Keratinocyte (primary cell): ENCODE results near the gene CD2AP.

Experiments
- EZH2 ChIP-seq: IDR thresholded peaks from one replicate; pipeline ENCODE4 v1.6.1; 2012; ENCODE audit warnings: inconsistent platforms, mild to moderate bottlenecking, low read length, moderate library complexity
- TF ChIP-seq, protein P1 (sequence below), 3 experiments: IDR thresholded peaks in 1 of 3; conservative IDR thresholded peaks in 1 of 3; optimal IDR thresholded peaks in 1 of 3; 2 replicates in 2 of 3; 3 replicates in 1 of 3; pipeline versions ENCODE3 to v1.5.1; 2011; ENCODE audit warnings: low read length in 3 of 3, mild to moderate bottlenecking in 3 of 3, moderate library complexity in 2 of 3, control low read depth in 1 of 3, inconsistent platforms in 1 of 3; ENCODE audit not compliant: insufficient read depth in 2 of 3; ENCODE audit errors: extremely low read depth in 1 of 3

DNA sequence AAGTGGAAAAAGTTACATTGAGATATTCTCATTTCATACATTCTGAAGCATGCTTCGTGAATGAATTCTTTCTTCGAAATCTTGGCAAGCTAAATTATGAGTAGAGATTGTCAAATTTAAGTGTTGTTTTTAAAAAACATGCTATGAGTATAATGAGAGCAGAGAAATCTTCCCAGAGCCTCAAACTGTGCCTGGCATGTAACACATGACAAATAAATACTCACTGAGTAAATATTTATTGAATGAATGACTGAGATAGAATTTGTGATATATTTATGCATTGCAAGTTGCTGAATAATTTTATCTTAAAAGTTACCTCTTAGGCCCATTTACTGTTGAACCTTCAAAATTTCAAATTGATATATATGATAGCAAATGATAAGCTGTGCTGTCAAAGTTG, 24.7 kb upstream of the CD2AP start:
- TF ChIP-seq, protein P1, sequence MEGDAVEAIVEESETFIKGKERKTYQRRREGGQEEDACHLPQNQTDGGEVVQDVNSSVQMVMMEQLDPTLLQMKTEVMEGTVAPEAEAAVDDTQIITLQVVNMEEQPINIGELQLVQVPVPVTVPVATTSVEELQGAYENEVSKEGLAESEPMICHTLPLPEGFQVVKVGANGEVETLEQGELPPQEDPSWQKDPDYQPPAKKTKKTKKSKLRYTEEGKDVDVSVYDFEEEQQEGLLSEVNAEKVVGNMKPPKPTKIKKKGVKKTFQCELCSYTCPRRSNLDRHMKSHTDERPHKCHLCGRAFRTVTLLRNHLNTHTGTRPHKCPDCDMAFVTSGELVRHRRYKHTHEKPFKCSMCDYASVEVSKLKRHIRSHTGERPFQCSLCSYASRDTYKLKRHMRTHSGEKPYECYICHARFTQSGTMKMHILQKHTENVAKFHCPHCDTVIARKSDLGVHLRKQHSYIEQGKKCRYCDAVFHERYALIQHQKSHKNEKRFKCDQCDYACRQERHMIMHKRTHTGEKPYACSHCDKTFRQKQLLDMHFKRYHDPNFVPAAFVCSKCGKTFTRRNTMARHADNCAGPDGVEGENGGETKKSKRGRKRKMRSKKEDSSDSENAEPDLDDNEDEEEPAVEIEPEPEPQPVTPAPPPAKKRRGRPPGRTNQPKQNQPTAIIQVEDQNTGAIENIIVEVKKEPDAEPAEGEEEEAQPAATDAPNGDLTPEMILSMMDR (optimal IDR thresholded peaks at IDR 0.05 in 1 of 3, IDR thresholded peaks at IDR 0.05 in 1 of 3, conservative IDR thresholded peaks at IDR 0.05 in 1 of 3; ENCODE audit: extremely low read depth in 1 of 3, insufficient read depth in 2 of 3, low read length in 3 of 3) = no peak
- TF ChIP-seq EZH2 = no peak
